ENCODE measurements around the gene GLYR1. TPM values are rescaled to one million over a fixed set of nuclear protein-coding genes. Genes with fewer than 3 reads are reported as not detected.
A peak's percentile ranks its signal among the peaks of the same experiment; 100 is the strongest.

GLYR1 gene
- total RNA-seq, 1 experiment from 2014 or later: 117 TPM

DNA sequence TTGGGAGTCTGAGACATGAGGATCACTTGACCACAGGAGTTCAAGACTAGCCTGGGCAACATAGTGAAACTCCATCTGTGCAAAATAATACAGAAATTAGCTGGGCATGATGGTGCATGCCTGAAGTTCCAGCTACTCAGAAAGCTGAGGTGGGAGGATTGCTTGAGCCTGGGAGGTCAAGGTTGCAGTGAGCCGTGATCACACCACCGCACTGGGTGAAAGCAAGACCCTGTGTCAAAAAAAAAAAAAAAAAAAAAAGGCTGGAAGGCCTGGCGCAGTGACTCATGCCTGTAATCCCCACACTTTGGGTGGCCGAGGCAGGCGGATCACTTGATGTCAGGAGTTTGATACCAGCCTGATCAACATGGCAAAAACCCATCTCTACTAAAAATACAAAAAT is 8.3 kb upstream of the GLYR1 start:
- Histone ChIP-seq H3K27me3 (replicated peaks; ENCODE audit: control insufficient read depth, insufficient read depth, low read length) (no peaks in the 10 kb centered on the region), H3K4me1 (peaks cover 5% of the 10 kb centered on the region), H3K36me3 (ENCODE audit: control insufficient read depth, insufficient read depth, low read length) (peaks cover 1% of the 10 kb centered on the region; the same call in 1 of the 2 replicates), H3K4me3 (ENCODE audit: low read depth, low read length) (no peak overlapping the region), H3K9me3 (no peaks in the 10 kb centered on the region)
- BruUV-seq (replicated peaks): no TSS peak
- Mint-ChIP-seq H3K36me3 (ENCODE audit: insufficient read depth, unreplicated experiment) (peaks cover 71% of the 10 kb centered on the region), H3K27ac (ENCODE audit: unreplicated experiment) (no peak overlapping the region), H3K27me3 (ENCODE audit: insufficient read depth, unreplicated experiment) (no peaks in the 10 kb centered on the region), H3K4me1 (ENCODE audit: low read depth, unreplicated experiment) (no peaks in the 10 kb centered on the region), H3K4me3 (ENCODE audit: unreplicated experiment) (no peak overlapping the region), H3K9me3 (ENCODE audit: unreplicated experiment) (no peaks in the 10 kb centered on the region)
- TF ChIP-seq, protein P1, sequence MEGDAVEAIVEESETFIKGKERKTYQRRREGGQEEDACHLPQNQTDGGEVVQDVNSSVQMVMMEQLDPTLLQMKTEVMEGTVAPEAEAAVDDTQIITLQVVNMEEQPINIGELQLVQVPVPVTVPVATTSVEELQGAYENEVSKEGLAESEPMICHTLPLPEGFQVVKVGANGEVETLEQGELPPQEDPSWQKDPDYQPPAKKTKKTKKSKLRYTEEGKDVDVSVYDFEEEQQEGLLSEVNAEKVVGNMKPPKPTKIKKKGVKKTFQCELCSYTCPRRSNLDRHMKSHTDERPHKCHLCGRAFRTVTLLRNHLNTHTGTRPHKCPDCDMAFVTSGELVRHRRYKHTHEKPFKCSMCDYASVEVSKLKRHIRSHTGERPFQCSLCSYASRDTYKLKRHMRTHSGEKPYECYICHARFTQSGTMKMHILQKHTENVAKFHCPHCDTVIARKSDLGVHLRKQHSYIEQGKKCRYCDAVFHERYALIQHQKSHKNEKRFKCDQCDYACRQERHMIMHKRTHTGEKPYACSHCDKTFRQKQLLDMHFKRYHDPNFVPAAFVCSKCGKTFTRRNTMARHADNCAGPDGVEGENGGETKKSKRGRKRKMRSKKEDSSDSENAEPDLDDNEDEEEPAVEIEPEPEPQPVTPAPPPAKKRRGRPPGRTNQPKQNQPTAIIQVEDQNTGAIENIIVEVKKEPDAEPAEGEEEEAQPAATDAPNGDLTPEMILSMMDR (IDR thresholded peaks at IDR 0.05; ENCODE audit: insufficient read depth in 1 of 2, low read depth in 1 of 2, low read length in 1 of 2, severe bottlenecking in 1 of 2, unreplicated experiment in 1 of 2): no peak
- ChIA-PET CTCF (no interaction called here), POLR2A (no interaction called here)
- intact Hi-C loops (cut with micrococcal nuclease; ENCODE audit: unreplicated experiment): no loop called here
- no peak for DNase-seq

DNA sequence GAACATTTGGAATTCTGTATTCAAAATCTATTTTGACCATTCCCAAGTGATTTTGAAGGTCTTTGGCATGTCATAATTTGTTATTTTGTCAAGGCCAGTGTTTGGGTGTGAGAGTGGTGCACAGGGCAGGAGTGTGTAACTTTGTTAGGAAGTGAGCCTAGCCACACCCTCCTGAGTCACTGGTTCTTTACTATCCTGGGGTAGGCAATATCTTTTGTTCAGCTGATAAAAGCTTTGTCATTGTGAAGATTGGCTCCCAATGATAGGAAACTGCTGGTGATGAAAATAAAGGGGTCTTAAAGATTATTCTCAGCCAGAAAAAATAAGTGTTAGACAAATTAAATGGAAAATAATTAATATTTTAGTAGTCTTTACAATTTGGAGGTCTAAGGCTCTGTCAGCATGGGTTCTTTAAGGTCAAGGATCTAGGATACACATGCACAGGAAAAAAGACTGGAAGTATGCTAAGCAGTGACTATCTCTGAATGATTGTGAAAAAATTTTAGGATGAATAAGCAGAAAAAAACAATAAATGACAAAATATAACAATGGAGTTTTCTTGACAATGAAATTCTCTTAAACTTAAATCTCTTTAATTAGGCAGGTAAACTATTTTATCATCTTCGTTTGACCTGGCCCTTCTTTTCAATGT is 5.3 kb upstream of the GLYR1 start:
- H3K36me3 Mint-ChIP-seq (ENCODE audit: insufficient read depth, unreplicated experiment): peaks cover 46% of the 10 kb centered on the region
- H3K4me3 Mint-ChIP-seq (ENCODE audit: unreplicated experiment): no peak overlapping the region
- H3K27me3 ChIP-seq (replicated peaks; ENCODE audit: control insufficient read depth, insufficient read depth, low read length): no peaks in the 10 kb centered on the region
- H3K27ac Mint-ChIP-seq (ENCODE audit: unreplicated experiment): no peak overlapping the region
- POLR2A ChIA-PET: no interaction called here
- H3K4me3 ChIP-seq (ENCODE audit: low read depth, low read length): no peak overlapping the region
- TF ChIP-seq, protein P1 (IDR thresholded peaks at IDR 0.05; ENCODE audit: insufficient read depth in 1 of 2, low read depth in 1 of 2, low read length in 1 of 2, severe bottlenecking in 1 of 2, unreplicated experiment in 1 of 2): no peak
- CTCF ChIA-PET: no interaction called here
- intact Hi-C loops (cut with micrococcal nuclease; ENCODE audit: unreplicated experiment): no loop called here
- no peaks in the 10 kb centered on the region for H3K9me3 ChIP-seq
- H3K4me1 Mint-ChIP-seq (ENCODE audit: low read depth, unreplicated experiment): no peaks in the 10 kb centered on the region
- no peak for DNase-seq
- H3K4me1 ChIP-seq: peaks cover 5% of the 10 kb centered on the region
- H3K36me3 ChIP-seq (ENCODE audit: control insufficient read depth, insufficient read depth, low read length): no peaks in the 10 kb centered on the region
- no TSS peak for BruUV-seq (replicated peaks)
- H3K9me3 Mint-ChIP-seq (ENCODE audit: unreplicated experiment): no peaks in the 10 kb centered on the region
- H3K27me3 Mint-ChIP-seq (ENCODE audit: insufficient read depth, unreplicated experiment): no peaks in the 10 kb centered on the region

DNA sequence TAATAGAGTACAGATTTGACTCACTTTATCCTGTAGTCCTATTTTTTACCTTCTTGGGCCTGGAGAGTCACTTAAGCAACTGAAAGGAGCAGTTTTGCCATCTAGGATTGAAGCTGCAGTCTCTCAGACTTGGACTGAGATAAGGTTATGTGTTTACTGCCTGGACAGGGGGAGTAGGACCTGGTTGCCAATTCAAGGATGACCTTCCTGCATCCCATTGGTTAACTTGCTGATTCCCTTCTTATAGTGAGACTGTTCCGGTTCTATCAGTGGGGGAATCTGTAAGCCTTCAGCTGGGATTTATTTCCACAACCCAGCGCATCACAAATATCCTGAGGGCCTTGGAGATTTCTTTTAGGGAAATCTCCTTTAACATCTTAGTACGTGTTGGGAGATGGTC is 3.1 kb upstream of the GLYR1 start:
- no peak overlapping the region for H3K4me3 ChIP-seq (ENCODE audit: low read depth, low read length)

More for the DNA sequence above, 3.1 kb upstream of the GLYR1 start:
- intact Hi-C loops (cut with micrococcal nuclease; ENCODE audit: unreplicated experiment): no loop called here
- ChIA-PET CTCF (no interaction called here), POLR2A (no interaction called here)
- TF ChIP-seq, protein P1 (IDR thresholded peaks at IDR 0.05; ENCODE audit: insufficient read depth in 1 of 2, low read depth in 1 of 2, low read length in 1 of 2, severe bottlenecking in 1 of 2, unreplicated experiment in 1 of 2): no peak
- H3K4me1 ChIP-seq: peaks cover 15% of the 10 kb centered on the region
- Mint-ChIP-seq H3K4me3 (ENCODE audit: unreplicated experiment) (peak overlapping the region; percentile 35), H3K9me3 (ENCODE audit: unreplicated experiment) (no peaks in the 10 kb centered on the region), H3K4me1 (ENCODE audit: low read depth, unreplicated experiment) (peaks cover 8% of the 10 kb centered on the region), H3K27ac (ENCODE audit: unreplicated experiment) (no peak overlapping the region), H3K36me3 (ENCODE audit: insufficient read depth, unreplicated experiment) (peaks cover 48% of the 10 kb centered on the region), H3K27me3 (ENCODE audit: insufficient read depth, unreplicated experiment) (no peaks in the 10 kb centered on the region)
- H3K36me3 ChIP-seq (ENCODE audit: control insufficient read depth, insufficient read depth, low read length): no peaks in the 10 kb centered on the region
- BruUV-seq (replicated peaks): no TSS peak
- no peaks in the 10 kb centered on the region for H3K27me3 ChIP-seq (replicated peaks; ENCODE audit: control insufficient read depth, insufficient read depth, low read length)
- H3K9me3 ChIP-seq: no peaks in the 10 kb centered on the region
- no peak for DNase-seq

Measured in Caco-2 (cell line).